Measurements from ENCODE around the gene CNTFR.

The CNTFR gene

GRCh38 chr9:34521406-34522045 is 68.0 kb downstream of the CNTFR start:
- no peak overlapping the region for H3K4me3 ChIP-seq (ENCODE audit: insufficient read depth in 1 of 2, low read depth in 1 of 2, low read length in 2 of 2)
- no peak overlapping the region for H2AK5ac ChIP-seq (ENCODE audit: low read length, severe bottlenecking)
- no peak overlapping the region for H3K14ac ChIP-seq (ENCODE audit: low read length in 2 of 2)
- H3K18ac ChIP-seq (ENCODE audit: low read depth in 1 of 2, low read length in 2 of 2), result no peak overlapping the region
- no peak overlapping the region for H3K27ac ChIP-seq (ENCODE audit: low read length, poor library complexity, severe bottlenecking)
- no peak overlapping the region for H2BK15ac ChIP-seq (ENCODE audit: low read depth, poor library complexity, severe bottlenecking)
- no peaks in the 10 kb centered on the region for H3K9me3 ChIP-seq (ENCODE audit: control insufficient read depth, low read length)
- peaks cover 10% of the 10 kb centered on the region for H3K4me1 ChIP-seq (ENCODE audit: control insufficient read depth, insufficient read depth, low read depth, low read length)
- H2BK12ac ChIP-seq (ENCODE audit: low read length in 2 of 2), result no peak overlapping the region
- no peak for DNase-seq
- no peak overlapping the region for H3K4ac ChIP-seq (ENCODE audit: low read depth in 1 of 2, low read length in 2 of 2)
- no peak overlapping the region for H2AFZ ChIP-seq (ENCODE audit: low read depth, low read length)
- no peak overlapping the region for H2BK120ac ChIP-seq (ENCODE audit: low read depth, low read length)
- 94% methylated on average over 11 of the region's 11 CpGs for WGBS
- no peak overlapping the region for H3K23ac ChIP-seq (ENCODE audit: low read length in 2 of 2)
- H4K8ac ChIP-seq (ENCODE audit: low read length), result no peak overlapping the region
- H2BK5ac ChIP-seq (ENCODE audit: low read depth, low read length, poor library complexity, severe bottlenecking), result no peak overlapping the region
- H3K27me3 ChIP-seq (ENCODE audit: control insufficient read depth in 1 of 2, insufficient read depth in 1 of 2, low read length in 2 of 2), result peaks cover 65 to 69% of the 10 kb centered on the region in 2 experiments
- H4K91ac ChIP-seq (ENCODE audit: low read length), result no peak overlapping the region
- H3K4me2 ChIP-seq (ENCODE audit: low read length, poor library complexity, severe bottlenecking), result no peak overlapping the region
- H3K79me1 ChIP-seq (replicated peaks; ENCODE audit: low read length, poor library complexity, severe bottlenecking), result no peaks in the 10 kb centered on the region
- no peak overlapping the region for H3K9ac ChIP-seq (ENCODE audit: low read length)
- H3K36me3 ChIP-seq (ENCODE audit: control insufficient read depth in 1 of 2, insufficient read depth in 2 of 2, low read depth in 1 of 2, low read length in 2 of 2), result no peaks in the 10 kb centered on the region

GRCh38 chr9:34520505-34521385 is 68.8 kb downstream of the CNTFR start:
- H2BK120ac ChIP-seq (ENCODE audit: low read depth, low read length), result no peak overlapping the region
- H4K8ac ChIP-seq (ENCODE audit: low read length), result no peak overlapping the region
- no peaks in the 10 kb centered on the region for H3K36me3 ChIP-seq (ENCODE audit: control insufficient read depth in 1 of 2, insufficient read depth in 2 of 2, low read depth in 1 of 2, low read length in 2 of 2)
- H2AFZ ChIP-seq (ENCODE audit: low read depth, low read length), result no peak overlapping the region
- DNase-seq, result no peak
- no peak overlapping the region for H4K91ac ChIP-seq (ENCODE audit: low read length)
- no peak overlapping the region for H3K4me2 ChIP-seq (ENCODE audit: low read length, poor library complexity, severe bottlenecking)
- no peak overlapping the region for H3K4ac ChIP-seq (ENCODE audit: low read depth in 1 of 2, low read length in 2 of 2)
- H3K4me3 ChIP-seq (ENCODE audit: insufficient read depth in 1 of 2, low read depth in 1 of 2, low read length in 2 of 2), result no peak overlapping the region
- peaks cover 10% of the 10 kb centered on the region for H3K4me1 ChIP-seq (ENCODE audit: control insufficient read depth, insufficient read depth, low read depth, low read length)
- H3K9me3 ChIP-seq (ENCODE audit: control insufficient read depth, low read length), result no peaks in the 10 kb centered on the region
- no peak overlapping the region for H2AK5ac ChIP-seq (ENCODE audit: low read length, severe bottlenecking)
- H3K18ac ChIP-seq (ENCODE audit: low read depth in 1 of 2, low read length in 2 of 2), result no peak overlapping the region
- no peaks in the 10 kb centered on the region for H3K79me1 ChIP-seq (replicated peaks; ENCODE audit: low read length, poor library complexity, severe bottlenecking)
- no peak overlapping the region for H2BK12ac ChIP-seq (ENCODE audit: low read length in 2 of 2)
- H2BK5ac ChIP-seq (ENCODE audit: low read depth, low read length, poor library complexity, severe bottlenecking), result no peak overlapping the region
- H3K23ac ChIP-seq (ENCODE audit: low read length in 2 of 2), result no peak overlapping the region
- H3K9ac ChIP-seq (ENCODE audit: low read length), result no peak overlapping the region
- H3K14ac ChIP-seq (ENCODE audit: low read length in 2 of 2), result no peak overlapping the region
- WGBS, result 85% methylated on average over 6 of the region's 6 CpGs
- peaks cover 66 to 72% of the 10 kb centered on the region in 2 experiments for H3K27me3 ChIP-seq (ENCODE audit: control insufficient read depth in 1 of 2, insufficient read depth in 1 of 2, low read length in 2 of 2)
- no peak overlapping the region for H3K27ac ChIP-seq (ENCODE audit: low read length, poor library complexity, severe bottlenecking)
- no peak overlapping the region for H2BK15ac ChIP-seq (ENCODE audit: low read depth, poor library complexity, severe bottlenecking)

GRCh38 chr9:34520096-34520495 is 69.4 kb downstream of the CNTFR start:
- no peak overlapping the region for H3K4ac ChIP-seq (ENCODE audit: low read depth in 1 of 2, low read length in 2 of 2)

GRCh38 chr9:34519321-34520020 is 70.1 kb downstream of the CNTFR start:
- Histone ChIP-seq H3K4me2 (ENCODE audit: low read length, poor library complexity, severe bottlenecking) (no peak overlapping the region), H3K4me3 (ENCODE audit: insufficient read depth in 1 of 2, low read depth in 1 of 2, low read length in 2 of 2) (no peak overlapping the region), H3K4ac (ENCODE audit: low read depth in 1 of 2, low read length in 2 of 2) (no peak overlapping the region), H3K9me3 (ENCODE audit: control insufficient read depth, low read length) (no peaks in the 10 kb centered on the region), H4K8ac (ENCODE audit: low read length) (no peak overlapping the region), H2BK12ac (ENCODE audit: low read length in 2 of 2) (no peak overlapping the region), H4K91ac (ENCODE audit: low read length) (no peak overlapping the region), H3K4me1 (ENCODE audit: control insufficient read depth, insufficient read depth, low read depth, low read length) (peaks cover 10% of the 10 kb centered on the region), H3K27me3 (ENCODE audit: control insufficient read depth in 1 of 2, insufficient read depth in 1 of 2, low read length in 2 of 2) (peaks cover 56 to 70% of the 10 kb centered on the region in 2 experiments), H3K9ac (ENCODE audit: low read length) (no peak overlapping the region), H2BK5ac (ENCODE audit: low read depth, low read length, poor library complexity, severe bottlenecking) (no peak overlapping the region), H3K79me1 (replicated peaks; ENCODE audit: low read length, poor library complexity, severe bottlenecking) (no peaks in the 10 kb centered on the region), H3K23ac (ENCODE audit: low read length in 2 of 2) (no peak overlapping the region), H3K27ac (ENCODE audit: low read length, poor library complexity, severe bottlenecking) (no peak overlapping the region), H2BK120ac (ENCODE audit: low read depth, low read length) (no peak overlapping the region), H2BK15ac (ENCODE audit: low read depth, poor library complexity, severe bottlenecking) (no peak overlapping the region), H2AFZ (ENCODE audit: low read depth, low read length) (no peak overlapping the region), H3K14ac (ENCODE audit: low read length in 2 of 2) (no peak overlapping the region), H3K18ac (ENCODE audit: low read depth in 1 of 2, low read length in 2 of 2) (no peak overlapping the region), H3K36me3 (ENCODE audit: control insufficient read depth in 1 of 2, insufficient read depth in 2 of 2, low read depth in 1 of 2, low read length in 2 of 2) (no peaks in the 10 kb centered on the region), H2AK5ac (ENCODE audit: low read length, severe bottlenecking) (no peak overlapping the region)
- 91% methylated on average over 1 of the region's 2 CpGs for WGBS
- DNase-seq, result no peak

More at GRCh38 chr9:34520096-34520495, 69.4 kb downstream of the CNTFR start:
- Histone ChIP-seq H2BK120ac (ENCODE audit: low read depth, low read length) (no peak overlapping the region), H4K91ac (ENCODE audit: low read length) (no peak overlapping the region), H3K4me2 (ENCODE audit: low read length, poor library complexity, severe bottlenecking) (no peak overlapping the region), H3K4me1 (ENCODE audit: control insufficient read depth, insufficient read depth, low read depth, low read length) (peaks cover 10% of the 10 kb centered on the region), H3K27ac (ENCODE audit: low read length, poor library complexity, severe bottlenecking) (no peak overlapping the region), H3K18ac (ENCODE audit: low read depth in 1 of 2, low read length in 2 of 2) (no peak overlapping the region), H3K27me3 (ENCODE audit: control insufficient read depth in 1 of 2, insufficient read depth in 1 of 2, low read length in 2 of 2) (peaks cover 59 to 70% of the 10 kb centered on the region in 2 experiments), H2AFZ (ENCODE audit: low read depth, low read length) (no peak overlapping the region), H2BK5ac (ENCODE audit: low read depth, low read length, poor library complexity, severe bottlenecking) (no peak overlapping the region), H2BK12ac (ENCODE audit: low read length in 2 of 2) (no peak overlapping the region), H2AK5ac (ENCODE audit: low read length, severe bottlenecking) (no peak overlapping the region), H3K23ac (ENCODE audit: low read length in 2 of 2) (no peak overlapping the region), H3K9ac (ENCODE audit: low read length) (no peak overlapping the region), H3K14ac (ENCODE audit: low read length in 2 of 2) (no peak overlapping the region), H4K8ac (ENCODE audit: low read length) (no peak overlapping the region), H2BK15ac (ENCODE audit: low read depth, poor library complexity, severe bottlenecking) (no peak overlapping the region), H3K36me3 (ENCODE audit: control insufficient read depth in 1 of 2, insufficient read depth in 2 of 2, low read depth in 1 of 2, low read length in 2 of 2) (no peaks in the 10 kb centered on the region), H3K4me3 (ENCODE audit: insufficient read depth in 1 of 2, low read depth in 1 of 2, low read length in 2 of 2) (no peak overlapping the region), H3K9me3 (ENCODE audit: control insufficient read depth, low read length) (no peaks in the 10 kb centered on the region), H3K79me1 (replicated peaks; ENCODE audit: low read length, poor library complexity, severe bottlenecking) (no peaks in the 10 kb centered on the region)
- 84% methylated on average over 6 of the region's 6 CpGs for WGBS
- no peak for DNase-seq

All from mesenchymal stem cell (in vitro differentiated cells and primary cell).